SK-MEL-5 (cell line): ENCODE results near the gene UCN3. TPM values are rescaled to one million over a fixed set of nuclear protein-coding genes. Genes with fewer than 3 reads are reported as not detected.
"Not testable (repeated sequence)": the region's sequence is repeated elsewhere in the genome, so short reads cannot be mapped to it uniquely, and the experiment has no call there.

ENCODE experiments used
- DNase-seq: peaks from one replicate; pipeline ENCODE4 v3.0.0-alpha.2; 2016; ENCODE audit warnings: low read depth, low spot score
- in situ Hi-C: cut with HindIII; loops from 2 replicates; pipeline ENCODE4 v1.10.0; 2016; ENCODE audit warnings: low sequenced_read_pairs, high pct_unique_total_duplicates, low pct_unique_long_range_greater_than_20kb
- total RNA-seq: library from RNA; depleted of rRNA; stranded (reverse); fragments of >200 nt; shearing (Covaris generic); gene quantifications from 2 replicates; pipeline ENCODE4 v1.2.3, GENCODE V29; 2014

UCN3 gene
- total RNA-seq, 1 experiment from 2014 or later, result not detected

- in situ Hi-C loops, result no loop called here
- no peak for DNase-seq
These were observed 4.3 kb upstream of the UCN3 start for GRCh38 chr10:5360318-5360915.

GRCh38 chr10:5361966-5362365, 2.8 kb upstream of the UCN3 start:
- no peak for DNase-seq
- in situ Hi-C loops, result no loop called here

- no peak for DNase-seq
- in situ Hi-C loops, result no loop called here
These were observed 1.9 kb upstream of the UCN3 start for GRCh38 chr10:5362873-5363272.

- in situ Hi-C loops, result no loop called here
These were observed 392 bp upstream of the UCN3 start for GRCh38 chr10:5364374-5364773.

GRCh38 chr10:5365928-5366327, 1.2 kb downstream of the UCN3 start:
- DNase-seq, result no peak
- in situ Hi-C loops, result no loop called here

More at GRCh38 chr10:5364374-5364773, 392 bp upstream of the UCN3 start:
- no peak for DNase-seq

GRCh38 chr10:5369362-5370158, 4.8 kb downstream of the UCN3 start:
- in situ Hi-C loops, result no loop called here
- DNase-seq, result no peak

- DNase-seq, result no peak
- in situ Hi-C loops, result no loop called here
These were observed 6.0 kb downstream of the UCN3 start for GRCh38 chr10:5370493-5371352.

- in situ Hi-C loops, result no loop called here
- no peak for DNase-seq
These were observed 8.5 kb downstream of the UCN3 start for GRCh38 chr10:5373307-5373706.

GRCh38 chr10:5373891-5374611, 9.3 kb downstream of the UCN3 start:
- in situ Hi-C loops, result no loop called here
- no peak for DNase-seq

GRCh38 chr10:5376450-5376849, 11.7 kb downstream of the UCN3 start:
- no peak for DNase-seq
- in situ Hi-C loops, result no loop called here

GRCh38 chr10:5379202-5379601, 14.4 kb downstream of the UCN3 start:
- in situ Hi-C loops, DNase-seq: not testable (repeated sequence)

GRCh38 chr10:5380395-5380794, 15.6 kb downstream of the UCN3 start:
- not testable (repeated sequence) for DNase-seq

GRCh38 chr10:5381187-5381586, 16.4 kb downstream of the UCN3 start:
- DNase-seq, result no peak
- in situ Hi-C loops, result no loop called here

More at GRCh38 chr10:5380395-5380794, 15.6 kb downstream of the UCN3 start:
- in situ Hi-C loops, result not testable (repeated sequence)

- in situ Hi-C loops, result no loop called here
- no peak for DNase-seq
These were observed 20.5 kb downstream of the UCN3 start for GRCh38 chr10:5385224-5385623.

GRCh38 chr10:5387169-5387568, 22.4 kb downstream of the UCN3 start:
- DNase-seq, result no peak
- in situ Hi-C loops, result no loop called here

- no peak for DNase-seq
- in situ Hi-C loops, result no loop called here
These were observed 25.9 kb downstream of the UCN3 start for GRCh38 chr10:5390607-5391205.

- no peak for DNase-seq
- in situ Hi-C loops, result no loop called here
These were observed 27.0 kb downstream of the UCN3 start for GRCh38 chr10:5391790-5392189.
